ENCODE measurements around the gene C11orf42.

The C11orf42 gene

GRCh38 chr11:6205366-6205765, at the start of gene C11orf42:
Gene C11orf42, plus strand, starts transcription at chr11:6205557. Its CDS starts 59 bp downstream, at chr11:6205616.
- no peak within 1 kb of the TSS for H3K4me3 ChIP-seq (ENCODE audit: low read depth in 1 of 2, low read length in 2 of 2)
- H3K4me1 ChIP-seq (ENCODE audit: control insufficient read depth in 1 of 2, insufficient read depth in 2 of 2, low read length in 2 of 2), result no peaks in the 10 kb centered on the region
- no peaks in the 10 kb centered on the region for H3K9me3 ChIP-seq (ENCODE audit: control insufficient read depth in 1 of 2, low read length in 2 of 2)
- no peaks in the 10 kb centered on the region for H3K27me3 ChIP-seq (ENCODE audit: control insufficient read depth in 1 of 2, insufficient read depth in 2 of 2, low read length in 2 of 2)
- H3K9ac ChIP-seq (ENCODE audit: low read depth in 1 of 2, low read length in 2 of 2), result no peak within 1 kb of the TSS
- no peak within 1 kb of the TSS for H3K27ac ChIP-seq (ENCODE audit: low read depth, low read length)
- H3K36me3 ChIP-seq (ENCODE audit: control insufficient read depth in 1 of 2, insufficient read depth in 2 of 2, low read length in 2 of 2), result peaks cover 10 to 61% of the 10 kb centered on the region in 2 donors

DNA sequence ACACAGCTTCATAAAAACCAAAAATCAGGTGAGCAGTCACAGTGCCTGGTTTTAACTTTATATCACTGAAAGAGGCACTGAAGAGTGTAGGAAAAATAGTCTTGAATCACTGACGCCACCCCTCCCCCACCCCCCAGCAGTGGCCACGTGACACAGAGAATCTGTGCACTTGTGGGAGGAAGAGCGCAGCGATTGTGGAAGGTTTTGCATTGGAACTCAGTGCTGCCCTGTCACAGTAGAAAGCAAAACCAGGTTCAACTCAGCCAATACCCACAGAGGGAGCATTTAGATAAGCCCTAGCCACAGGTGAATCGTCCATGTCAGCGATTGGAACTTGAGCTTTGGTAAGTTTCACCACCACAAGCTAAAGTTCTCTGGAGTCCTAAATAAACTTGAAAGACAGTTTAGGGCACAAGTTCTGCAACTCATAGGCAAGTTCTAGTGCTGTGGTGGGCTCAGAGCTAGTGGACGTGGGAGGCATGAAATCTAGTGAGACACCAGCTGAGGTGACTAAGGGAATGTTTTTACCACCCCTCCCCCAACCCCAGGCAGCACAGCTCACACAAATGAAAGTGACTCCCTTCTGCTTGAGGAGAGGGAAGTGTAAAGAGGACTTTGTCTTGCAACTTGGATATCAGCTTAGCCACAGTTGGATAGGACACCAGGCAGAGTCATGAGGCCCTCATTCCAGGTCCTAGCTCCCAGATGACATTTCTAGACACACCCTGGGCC, 48.6 kb upstream of the C11orf42 start:
- no peak overlapping the region for H3K4me3 ChIP-seq (ENCODE audit: low read depth in 1 of 2, low read length in 2 of 2)
- no peaks in the 10 kb centered on the region for H3K9me3 ChIP-seq (ENCODE audit: control insufficient read depth in 1 of 2, low read length in 2 of 2)
- H3K27me3 ChIP-seq (ENCODE audit: control insufficient read depth in 1 of 2, insufficient read depth in 2 of 2, low read length in 2 of 2), result no peaks in the 10 kb centered on the region
- no peak overlapping the region for H3K27ac ChIP-seq (ENCODE audit: low read depth, low read length)
- no peak overlapping the region for H3K9ac ChIP-seq (ENCODE audit: low read depth in 1 of 2, low read length in 2 of 2)
- no peaks in the 10 kb centered on the region for H3K4me1 ChIP-seq (ENCODE audit: control insufficient read depth in 1 of 2, insufficient read depth in 2 of 2, low read length in 2 of 2)
- no peaks in the 10 kb centered on the region for H3K36me3 ChIP-seq (ENCODE audit: control insufficient read depth in 1 of 2, insufficient read depth in 2 of 2, low read length in 2 of 2)

DNA sequence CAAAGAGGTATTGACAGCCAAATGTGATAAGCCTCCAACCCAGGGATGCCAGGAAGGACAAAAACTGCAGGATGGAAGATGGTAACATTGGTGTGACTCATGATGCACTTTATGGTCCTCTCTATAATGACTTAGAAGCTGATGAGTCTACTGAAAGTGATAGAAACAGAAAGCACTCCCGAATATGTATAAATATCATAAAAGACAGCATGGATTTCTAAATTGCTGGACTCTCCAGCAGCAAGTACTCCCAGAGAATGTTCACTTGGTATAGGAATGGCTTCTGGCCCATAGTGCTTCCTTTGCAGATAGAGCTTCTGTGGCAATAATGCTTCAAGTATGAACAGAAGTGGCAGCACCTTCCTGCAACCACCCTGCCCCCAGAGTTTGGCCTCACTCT, 35.1 kb upstream of the C11orf42 start, which contains the start of gene OR52B2:
OR52B2 (minus strand) TSS at position 101 of the 400 bp plus-strand sequence; CDS start at position 101, 0 bp downstream.
- Histone ChIP-seq H3K27ac (ENCODE audit: low read depth, low read length) (no peak within 1 kb of the TSS), H3K9me3 (ENCODE audit: control insufficient read depth in 1 of 2, low read length in 2 of 2) (no peaks in the 10 kb centered on the region), H3K27me3 (ENCODE audit: control insufficient read depth in 1 of 2, insufficient read depth in 2 of 2, low read length in 2 of 2) (no peaks in the 10 kb centered on the region), H3K36me3 (ENCODE audit: control insufficient read depth in 1 of 2, insufficient read depth in 2 of 2, low read length in 2 of 2) (no peaks in the 10 kb centered on the region), H3K9ac (ENCODE audit: low read depth in 1 of 2, low read length in 2 of 2) (no peak within 1 kb of the TSS), H3K4me1 (ENCODE audit: control insufficient read depth in 1 of 2, insufficient read depth in 2 of 2, low read length in 2 of 2) (no peaks in the 10 kb centered on the region), H3K4me3 (ENCODE audit: low read depth in 1 of 2, low read length in 2 of 2) (no peak within 1 kb of the TSS)

DNA sequence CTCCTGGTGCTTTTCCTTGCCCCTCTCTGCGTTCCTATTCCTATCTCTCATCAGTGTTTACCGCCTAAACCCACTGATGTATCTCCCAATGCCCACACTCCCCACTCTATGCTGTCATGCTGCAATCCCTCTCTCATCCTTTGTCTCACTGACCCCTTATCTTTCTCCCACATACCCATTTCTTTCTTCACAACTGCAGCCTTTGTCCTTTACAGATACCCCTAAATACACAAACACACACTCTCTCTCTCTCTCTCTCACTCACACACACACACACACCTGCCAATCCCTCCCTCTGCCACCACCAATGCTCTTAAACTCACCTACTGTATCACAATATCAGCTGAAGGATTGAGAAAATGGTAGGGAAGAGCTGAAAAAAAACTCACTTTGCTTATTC, 29.9 kb upstream of the C11orf42 start:
- H3K27me3 ChIP-seq (ENCODE audit: control insufficient read depth in 1 of 2, insufficient read depth in 2 of 2, low read length in 2 of 2), result no peaks in the 10 kb centered on the region
- no peaks in the 10 kb centered on the region for H3K9me3 ChIP-seq (ENCODE audit: control insufficient read depth in 1 of 2, low read length in 2 of 2)
- H3K9ac ChIP-seq (ENCODE audit: low read depth in 1 of 2, low read length in 2 of 2), result no peak overlapping the region
- H3K4me1 ChIP-seq (ENCODE audit: control insufficient read depth in 1 of 2, insufficient read depth in 2 of 2, low read length in 2 of 2), result no peaks in the 10 kb centered on the region
- no peak overlapping the region for H3K4me3 ChIP-seq (ENCODE audit: low read depth in 1 of 2, low read length in 2 of 2)
- no peaks in the 10 kb centered on the region for H3K36me3 ChIP-seq (ENCODE audit: control insufficient read depth in 1 of 2, insufficient read depth in 2 of 2, low read length in 2 of 2)
- no peak overlapping the region for H3K27ac ChIP-seq (ENCODE audit: low read depth, low read length)

- Histone ChIP-seq H3K9ac (ENCODE audit: low read depth in 1 of 2, low read length in 2 of 2) (no peak overlapping the region), H3K27ac (ENCODE audit: low read depth, low read length) (no peak overlapping the region), H3K36me3 (ENCODE audit: control insufficient read depth in 1 of 2, insufficient read depth in 2 of 2, low read length in 2 of 2) (no peaks in the 10 kb centered on the region), H3K4me3 (ENCODE audit: low read depth in 1 of 2, low read length in 2 of 2) (no peak overlapping the region), H3K9me3 (ENCODE audit: control insufficient read depth in 1 of 2, low read length in 2 of 2) (no peaks in the 10 kb centered on the region), H3K4me1 (ENCODE audit: control insufficient read depth in 1 of 2, insufficient read depth in 2 of 2, low read length in 2 of 2) (no peaks in the 10 kb centered on the region), H3K27me3 (ENCODE audit: control insufficient read depth in 1 of 2, insufficient read depth in 2 of 2, low read length in 2 of 2) (no peaks in the 10 kb centered on the region)
Measured at GRCh38 chr11:6191742-6192141, 13.6 kb upstream of the C11orf42 start.

DNA sequence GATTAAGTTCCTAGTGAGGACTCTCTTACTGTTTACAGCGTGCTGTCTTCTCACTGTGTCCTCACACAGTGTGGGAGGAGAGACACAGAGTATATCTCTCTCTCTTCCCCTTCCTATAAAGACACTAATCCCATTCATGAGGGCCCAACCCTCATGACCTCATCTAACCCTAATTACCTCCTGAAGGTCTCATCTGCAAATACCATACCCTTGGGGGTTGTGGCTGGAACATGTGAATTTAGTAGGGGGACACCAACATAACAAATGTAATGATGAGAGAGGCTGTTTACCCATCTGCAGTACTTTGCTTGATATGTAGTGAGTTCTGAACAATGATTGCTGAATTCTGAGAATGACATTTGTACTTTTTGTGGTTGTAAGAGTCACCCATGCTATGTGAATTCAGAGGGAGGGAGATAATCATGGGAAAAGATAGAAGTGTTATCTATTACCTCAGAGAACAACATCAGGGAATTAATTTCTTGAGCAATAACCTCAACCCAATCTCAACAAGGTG, 11.2 kb upstream of the C11orf42 start:
- no peak overlapping the region for H3K9ac ChIP-seq (ENCODE audit: low read depth in 1 of 2, low read length in 2 of 2)
- no peaks in the 10 kb centered on the region for H3K27me3 ChIP-seq (ENCODE audit: control insufficient read depth in 1 of 2, insufficient read depth in 2 of 2, low read length in 2 of 2)
- H3K36me3 ChIP-seq (ENCODE audit: control insufficient read depth in 1 of 2, insufficient read depth in 2 of 2, low read length in 2 of 2), result no peaks in the 10 kb centered on the region
- H3K4me1 ChIP-seq (ENCODE audit: control insufficient read depth in 1 of 2, insufficient read depth in 2 of 2, low read length in 2 of 2), result no peaks in the 10 kb centered on the region
- H3K27ac ChIP-seq (ENCODE audit: low read depth, low read length), result no peak overlapping the region
- no peak overlapping the region for H3K4me3 ChIP-seq (ENCODE audit: low read depth in 1 of 2, low read length in 2 of 2)
- H3K9me3 ChIP-seq (ENCODE audit: control insufficient read depth in 1 of 2, low read length in 2 of 2), result no peaks in the 10 kb centered on the region

DNA sequence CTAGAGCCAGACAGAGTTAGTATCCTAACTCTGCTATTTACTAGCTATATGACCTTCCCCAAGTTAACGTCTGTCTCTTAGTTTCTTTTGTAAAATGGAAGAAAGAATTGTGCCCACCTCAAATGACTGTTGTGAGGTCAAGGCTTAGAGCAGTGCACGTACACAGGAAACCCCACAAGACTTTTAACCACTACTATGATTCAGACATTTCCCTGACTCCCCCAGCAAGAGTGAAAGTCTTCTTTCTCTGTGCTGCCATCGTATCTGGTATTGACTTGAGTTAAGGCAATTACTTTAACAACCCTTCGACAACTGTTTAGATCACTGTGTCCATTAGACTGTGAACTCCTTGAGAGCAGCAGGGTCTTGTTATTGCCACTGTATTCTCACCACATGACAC, 9.0 kb upstream of the C11orf42 start:
- no peaks in the 10 kb centered on the region for H3K4me1 ChIP-seq (ENCODE audit: control insufficient read depth in 1 of 2, insufficient read depth in 2 of 2, low read length in 2 of 2)
- no peak overlapping the region for H3K27ac ChIP-seq (ENCODE audit: low read depth, low read length)
- H3K36me3 ChIP-seq (ENCODE audit: control insufficient read depth in 1 of 2, insufficient read depth in 2 of 2, low read length in 2 of 2), result no peaks in the 10 kb centered on the region
- no peaks in the 10 kb centered on the region for H3K27me3 ChIP-seq (ENCODE audit: control insufficient read depth in 1 of 2, insufficient read depth in 2 of 2, low read length in 2 of 2)
- no peaks in the 10 kb centered on the region for H3K9me3 ChIP-seq (ENCODE audit: control insufficient read depth in 1 of 2, low read length in 2 of 2)
- H3K4me3 ChIP-seq (ENCODE audit: low read depth in 1 of 2, low read length in 2 of 2), result no peak overlapping the region
- H3K9ac ChIP-seq (ENCODE audit: low read depth in 1 of 2, low read length in 2 of 2), result no peak overlapping the region

DNA sequence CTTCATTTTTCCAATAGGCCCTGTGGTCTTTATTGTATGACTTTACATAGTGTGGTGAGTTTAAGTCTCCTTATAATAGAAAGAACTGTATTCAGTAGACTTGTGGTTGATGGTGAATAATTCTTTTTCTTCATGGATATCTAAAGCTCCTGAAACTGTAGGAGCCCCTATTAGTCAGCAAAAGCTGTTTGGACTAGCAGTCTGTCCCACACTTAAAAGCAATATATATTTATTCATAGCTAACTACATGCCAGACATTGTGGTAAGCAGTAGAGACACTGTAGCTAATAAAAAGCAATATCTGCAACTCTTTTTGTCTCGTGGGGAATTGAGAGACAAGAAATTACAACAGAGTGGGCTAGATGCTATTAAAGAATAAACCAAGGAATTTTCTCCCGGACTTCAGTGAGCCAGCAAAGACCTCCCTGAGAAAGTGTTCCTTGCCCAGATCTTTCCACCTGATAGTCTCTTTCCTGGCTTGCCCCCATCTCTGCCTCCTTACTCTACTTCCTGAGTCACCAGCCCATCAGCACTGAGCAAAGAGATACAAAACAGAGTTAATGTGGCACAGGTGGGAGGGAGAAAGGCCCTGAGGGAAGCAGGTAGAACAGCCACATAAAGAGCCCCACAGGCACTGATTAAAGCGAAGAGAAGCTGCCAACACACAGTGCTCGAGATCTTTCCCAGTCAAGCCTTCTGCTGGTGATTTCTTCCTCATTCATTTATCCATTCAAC, 7.7 kb upstream of the C11orf42 start:
- Histone ChIP-seq H3K9me3 (ENCODE audit: control insufficient read depth in 1 of 2, low read length in 2 of 2) (no peaks in the 10 kb centered on the region), H3K27ac (ENCODE audit: low read depth, low read length) (no peak overlapping the region), H3K4me3 (ENCODE audit: low read depth in 1 of 2, low read length in 2 of 2) (no peak overlapping the region), H3K4me1 (ENCODE audit: control insufficient read depth in 1 of 2, insufficient read depth in 2 of 2, low read length in 2 of 2) (no peaks in the 10 kb centered on the region), H3K27me3 (ENCODE audit: control insufficient read depth in 1 of 2, insufficient read depth in 2 of 2, low read length in 2 of 2) (no peaks in the 10 kb centered on the region), H3K36me3 (ENCODE audit: control insufficient read depth in 1 of 2, insufficient read depth in 2 of 2, low read length in 2 of 2) (peaks cover 0 to 2% of the 10 kb centered on the region in 2 donors), H3K9ac (ENCODE audit: low read depth in 1 of 2, low read length in 2 of 2) (no peak overlapping the region)

DNA sequence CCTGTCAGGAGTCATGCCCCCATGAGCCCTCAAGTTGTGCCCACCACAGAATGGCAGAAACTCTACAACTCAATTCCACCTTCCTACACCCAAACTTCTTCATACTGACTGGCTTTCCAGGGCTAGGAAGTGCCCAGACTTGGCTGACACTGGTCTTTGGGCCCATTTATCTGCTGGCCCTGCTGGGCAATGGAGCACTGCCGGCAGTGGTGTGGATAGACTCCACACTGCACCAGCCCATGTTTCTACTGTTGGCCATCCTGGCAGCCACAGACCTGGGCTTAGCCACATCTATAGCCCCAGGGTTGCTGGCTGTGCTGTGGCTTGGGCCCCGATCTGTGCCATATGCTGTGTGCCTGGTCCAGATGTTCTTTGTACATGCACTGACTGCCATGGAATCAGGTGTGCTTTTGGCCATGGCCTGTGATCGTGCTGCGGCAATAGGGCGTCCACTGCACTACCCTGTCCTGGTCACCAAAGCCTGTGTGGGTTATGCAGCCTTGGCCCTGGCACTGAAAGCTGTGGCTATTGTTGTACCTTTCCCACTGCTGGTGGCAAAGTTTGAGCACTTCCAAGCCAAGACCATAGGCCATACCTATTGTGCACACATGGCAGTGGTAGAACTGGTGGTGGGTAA, 6.1 kb upstream of the C11orf42 start, which contains the start of gene OR52W1:
OR52W1 (plus strand) TSS at position 51 of the 637 bp plus-strand sequence; CDS start at position 51, 0 bp downstream.
- no peak within 1 kb of the TSS for H3K27ac ChIP-seq (ENCODE audit: low read depth, low read length)
- H3K4me1 ChIP-seq (ENCODE audit: control insufficient read depth in 1 of 2, insufficient read depth in 2 of 2, low read length in 2 of 2), result no peaks in the 10 kb centered on the region
- H3K36me3 ChIP-seq (ENCODE audit: control insufficient read depth in 1 of 2, insufficient read depth in 2 of 2, low read length in 2 of 2), result peaks cover 0 to 14% of the 10 kb centered on the region in 2 donors
- no peaks in the 10 kb centered on the region for H3K9me3 ChIP-seq (ENCODE audit: control insufficient read depth in 1 of 2, low read length in 2 of 2)
- no peak within 1 kb of the TSS for H3K9ac ChIP-seq (ENCODE audit: low read depth in 1 of 2, low read length in 2 of 2)
- H3K27me3 ChIP-seq (ENCODE audit: control insufficient read depth in 1 of 2, insufficient read depth in 2 of 2, low read length in 2 of 2), result no peaks in the 10 kb centered on the region
- no peak within 1 kb of the TSS for H3K4me3 ChIP-seq (ENCODE audit: low read depth in 1 of 2, low read length in 2 of 2)

DNA sequence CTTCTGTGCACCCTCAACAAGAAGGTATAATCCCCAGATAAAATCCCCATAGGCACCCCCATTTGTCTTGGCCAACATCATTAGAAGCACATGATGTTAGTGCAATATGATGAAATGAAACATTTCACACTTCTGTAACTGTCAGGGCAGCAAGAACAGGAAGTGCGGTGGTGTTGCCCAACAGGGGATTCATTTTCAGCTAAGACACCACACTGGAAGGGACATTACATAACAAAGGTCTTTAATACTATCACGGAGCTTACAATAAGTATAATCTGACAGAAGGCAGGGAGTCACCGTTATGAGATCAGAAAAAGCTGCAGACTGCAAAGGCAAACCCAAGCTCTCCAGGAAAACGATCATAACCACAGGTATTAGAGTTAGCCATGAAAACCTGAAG, 4.4 kb upstream of the C11orf42 start:
- H3K36me3 ChIP-seq (ENCODE audit: control insufficient read depth in 1 of 2, insufficient read depth in 2 of 2, low read length in 2 of 2), result peaks cover 0 to 27% of the 10 kb centered on the region in 2 donors
- no peaks in the 10 kb centered on the region for H3K4me1 ChIP-seq (ENCODE audit: control insufficient read depth in 1 of 2, insufficient read depth in 2 of 2, low read length in 2 of 2)
- no peak overlapping the region for H3K27ac ChIP-seq (ENCODE audit: low read depth, low read length)
- H3K9ac ChIP-seq (ENCODE audit: low read depth in 1 of 2, low read length in 2 of 2), result no peak overlapping the region
- no peak overlapping the region for H3K4me3 ChIP-seq (ENCODE audit: low read depth in 1 of 2, low read length in 2 of 2)
- no peaks in the 10 kb centered on the region for H3K9me3 ChIP-seq (ENCODE audit: control insufficient read depth in 1 of 2, low read length in 2 of 2)
- H3K27me3 ChIP-seq (ENCODE audit: control insufficient read depth in 1 of 2, insufficient read depth in 2 of 2, low read length in 2 of 2), result no peaks in the 10 kb centered on the region
